Neural cell (in vitro differentiated cells): ENCODE results near the gene LRFN3. TPM values are rescaled to one million over a fixed set of nuclear protein-coding genes. Genes with fewer than 3 reads are reported as not detected.

Experiments used
- H2AFZ ChIP-seq: fragments of 200-600, 300-800 bp; sonication (generic), shearing (Covaris generic); 2 replicates; pipeline ENCODE4 v1.6.0; 2014; ENCODE audit warnings: low read depth, mild to moderate bottlenecking, antibody characterized with exemption, low read length, moderate library complexity
- H3F3A ChIP-seq: fragments of 200-600 bp; shearing (Covaris generic); 2 replicates; pipeline ENCODE4 v1.6.1; 2016; ENCODE audit warnings: mild to moderate bottlenecking, moderate library complexity, mixed read lengths, antibody characterized with exemption, low read length; ENCODE audit not compliant: insufficient read depth, poor library complexity, severe bottlenecking
- H3K27ac ChIP-seq: fragments of 200-600, 300-800 bp; sonication (generic), shearing (Covaris generic); 2 replicates; pipeline ENCODE4 v1.5.1; 2014; ENCODE audit warnings: mild to moderate bottlenecking, low read length, moderate library complexity
- H3K27me3 ChIP-seq: fragments of 300-800, 200-600 bp; sonication (generic), shearing (Covaris generic); 2 replicates; pipeline ENCODE4 v1.6.0; 2014; ENCODE audit warnings: mild to moderate bottlenecking, low read depth, low read length, moderate library complexity; ENCODE audit not compliant: insufficient read depth
- H3K36me3 ChIP-seq: fragments of 300-800, 200-600 bp; sonication (generic), shearing (Covaris generic); 2 replicates; pipeline ENCODE4 v1.5.1; 2014; ENCODE audit warnings: mild to moderate bottlenecking, antibody characterized with exemption, low read length, moderate library complexity; ENCODE audit not compliant: insufficient read depth
- H3K4me2 ChIP-seq: fragments of 300-800, 200-600 bp; sonication (generic), shearing (Covaris generic); 2 replicates; pipeline ENCODE4 v1.6.0; 2014; ENCODE audit warnings: mild to moderate bottlenecking, low read length
- H3K4me3 ChIP-seq: fragments of 300-800, 200-600 bp; sonication (generic), shearing (Covaris generic); 2 replicates; pipeline ENCODE4 v1.5.1; 2014; ENCODE audit warnings: mild to moderate bottlenecking, low read length, moderate library complexity
- H3K79me2 ChIP-seq: fragments of 200-600 bp; shearing (Covaris generic); replicated peaks from 2 replicates; pipeline ENCODE4 v1.6.0; 2014; ENCODE audit warnings: mild to moderate bottlenecking, low read length, moderate library complexity; ENCODE audit not compliant: insufficient read depth
- H3K9ac ChIP-seq: fragments of 300-800, 200-600 bp; sonication (generic), shearing (Covaris generic); 2 replicates; pipeline ENCODE4 v1.6.1; 2016; ENCODE audit warnings: mild to moderate bottlenecking, low read length, mixed read lengths
- H3K9me2 ChIP-seq: fragments of 200-600 bp; shearing (Covaris generic); 2 replicates; pipeline ENCODE4 v1.6.1; 2016; ENCODE audit warnings: mild to moderate bottlenecking, low read length, mixed read lengths; ENCODE audit not compliant: insufficient read depth
- H3K9me3 ChIP-seq: fragments of 200-600, 300-800 bp; sonication (generic), shearing (Covaris generic); 2 replicates; pipeline ENCODE4 v1.6.1; 2016; ENCODE audit warnings: mild to moderate bottlenecking, mixed run types, low read length, moderate library complexity, mixed read lengths
- H4K20me1 ChIP-seq: fragments of 200-600 bp; shearing (Covaris generic); 2 replicates; pipeline ENCODE4 v1.6.1; 2016; ENCODE audit warnings: mild to moderate bottlenecking, mixed run types; ENCODE audit not compliant: insufficient read depth
- CTCF ChIP-seq: fragments of 450-650 bp; IDR thresholded peaks from 2 replicates; pipeline ENCODE4 v1.5.1; 2014; ENCODE audit warnings: antibody characterized with exemption, mild to moderate bottlenecking, moderate library complexity; ENCODE audit not compliant: poor library complexity, severe bottlenecking
- EP300 ChIP-seq: fragments of 450-650 bp; conservative IDR thresholded peaks from 2 replicates; pipeline ENCODE4 v1.6.1; 2014; ENCODE audit warnings: antibody characterized with exemption, mild to moderate bottlenecking, moderate library complexity; ENCODE audit not compliant: poor library complexity, severe bottlenecking
- EZH2 ChIP-seq: fragments of 200-600, 300-800 bp; shearing (Covaris generic), sonication (generic); IDR thresholded peaks from 2 replicates; pipeline ENCODE4 v1.6.1; 2014; ENCODE audit warnings: antibody characterized with exemption, low read length, borderline replicate concordance, mild to moderate bottlenecking; ENCODE audit not compliant: insufficient read depth, poor library complexity, severe bottlenecking
- MXI1 ChIP-seq: fragments of 450-650 bp; conservative IDR thresholded peaks from 2 replicates; pipeline ENCODE4 v1.6.1; 2014; ENCODE audit warnings: antibody characterized with exemption, mild to moderate bottlenecking; ENCODE audit not compliant: poor library complexity, severe bottlenecking
- RAD21 ChIP-seq: fragments of 450-650 bp; conservative IDR thresholded peaks from 2 replicates; pipeline ENCODE4 v1.6.1; 2014; ENCODE audit warnings: antibody characterized with exemption, mild to moderate bottlenecking, moderate library complexity
- REST ChIP-seq: IDR thresholded peaks from 2 replicates; pipeline ENCODE4 v1.6.1; 2012; ENCODE audit warnings: borderline replicate concordance
- SMC3 ChIP-seq: fragments of 450-650 bp; conservative IDR thresholded peaks from 2 replicates; pipeline ENCODE4 v1.6.1; 2014; ENCODE audit warnings: antibody characterized with exemption, mild to moderate bottlenecking, moderate library complexity; ENCODE audit not compliant: poor library complexity
- TAF1 ChIP-seq: IDR thresholded peaks from 2 replicates; pipeline ENCODE4 v1.6.1; 2012; ENCODE audit warnings: low read depth
- polyA plus RNA-seq: library from polyadenylated mRNA; depleted of rRNA; stranded (reverse); fragments of >200 nt; gene quantifications from 2 replicates; pipeline ENCODE4 v1.2.3, GENCODE V29; 2014

Gene LRFN3
- polyA plus RNA-seq, 1 donor from 2014 or later, result 11.1 TPM

- Histone ChIP-seq H2AFZ (no peak overlapping the region), H3K27me3 (peaks cover 32% of the 10 kb centered on the region)
Observed at GRCh38 chr19:35958660-35959039, 22.5 kb downstream of the LRFN3 start.

GRCh38 chr19:35959040-35959967 is 23.1 kb downstream of the LRFN3 start:
- no peak overlapping the region for H2AFZ ChIP-seq
- H3K9me3 ChIP-seq, result no peaks in the 10 kb centered on the region
- no peak overlapping the region for H3K27ac ChIP-seq
- peak overlapping the region; percentile 15 for H3K4me3 ChIP-seq
- no peak for TF ChIP-seq EZH2
- peak; percentile 17 for TF ChIP-seq SMC3
- TF ChIP-seq CTCF, result peak; percentile 45
- no peak overlapping the region for H3K9ac ChIP-seq
- no peaks in the 10 kb centered on the region for H3K36me3 ChIP-seq
- H3F3A ChIP-seq, result no peaks in the 10 kb centered on the region
- no peaks in the 10 kb centered on the region for H4K20me1 ChIP-seq
- H3K9me2 ChIP-seq, result no peaks in the 10 kb centered on the region
- H3K4me2 ChIP-seq, result no peak overlapping the region
- H3K79me2 ChIP-seq, result no peaks in the 10 kb centered on the region
- H3K27me3 ChIP-seq, result peaks cover 32% of the 10 kb centered on the region

More at GRCh38 chr19:35958660-35959039, 22.5 kb downstream of the LRFN3 start:
- Histone ChIP-seq H3K9me2 (no peaks in the 10 kb centered on the region), H3K4me2 (no peak overlapping the region), H3F3A (no peaks in the 10 kb centered on the region), H3K4me3 (peak overlapping the region; percentile 15), H3K27ac (no peak overlapping the region), H4K20me1 (no peaks in the 10 kb centered on the region), H3K9ac (no peak overlapping the region), H3K9me3 (no peaks in the 10 kb centered on the region), H3K36me3 (no peaks in the 10 kb centered on the region), H3K79me2 (no peaks in the 10 kb centered on the region)
- TF ChIP-seq RAD21 (no peak), TAF1 (no peak), EP300 (no peak), REST (no peak)

GRCh38 chr19:35959968-35960320 is 23.8 kb downstream of the LRFN3 start:
- TF ChIP-seq EP300 (no peak), MXI1 (no peak), TAF1 (no peak), SMC3 (no peak), RAD21 (no peak), REST (no peak), EZH2 (no peak)
- Histone ChIP-seq H3K4me3 (no peak overlapping the region), H3K9ac (no peak overlapping the region), H3F3A (no peaks in the 10 kb centered on the region), H3K9me2 (no peaks in the 10 kb centered on the region), H3K79me2 (no peaks in the 10 kb centered on the region), H3K36me3 (no peaks in the 10 kb centered on the region), H3K27ac (no peak overlapping the region), H3K4me2 (no peak overlapping the region), H4K20me1 (no peaks in the 10 kb centered on the region), H3K9me3 (no peaks in the 10 kb centered on the region), H3K27me3 (peaks cover 32% of the 10 kb centered on the region), H2AFZ (no peak overlapping the region)
